22Rv1 (cell line): ENCODE measurements around the gene LRIG1.

Experiments
- H3K27ac ChIP-seq: fragments of 450-650 bp; 2 replicates; pipeline ENCODE4 v1.5.1; 2017
- CTCF ChIP-seq: fragments of 450-650 bp; IDR thresholded peaks from 2 replicates; pipeline ENCODE4 v1.5.1; 2017; ENCODE audit warnings: mild to moderate bottlenecking
- ZFX ChIP-seq: fragments of 450-650 bp; IDR thresholded peaks from 2 replicates; pipeline ENCODE4 v1.6.1; 2017; ENCODE audit warnings: antibody characterized with exemption, borderline replicate concordance

Gene LRIG1

GRCh38 chr3:66348704-66349103 is 152.1 kb downstream of the LRIG1 start:
- TF ChIP-seq ZFX: no peak
- no peak for TF ChIP-seq CTCF

GRCh38 chr3:66344848-66345578 is 155.8 kb downstream of the LRIG1 start:
- no peak for TF ChIP-seq CTCF
- TF ChIP-seq ZFX: no peak
- H3K27ac ChIP-seq: no peak overlapping the region

More at GRCh38 chr3:66348704-66349103, 152.1 kb downstream of the LRIG1 start:
- no peak overlapping the region for H3K27ac ChIP-seq

GRCh38 chr3:66344391-66344811 is 156.4 kb downstream of the LRIG1 start:
- H3K27ac ChIP-seq: no peak overlapping the region
- no peak for TF ChIP-seq ZFX
- no peak for TF ChIP-seq CTCF

- TF ChIP-seq ZFX: no peak
- no peak for TF ChIP-seq CTCF
- H3K27ac ChIP-seq: no peak overlapping the region
Measured at GRCh38 chr3:66342717-66343356, 158.0 kb downstream of the LRIG1 start.

GRCh38 chr3:66338927-66339326 is 161.9 kb downstream of the LRIG1 start:
- no peak overlapping the region for H3K27ac ChIP-seq
- TF ChIP-seq ZFX: no peak
- TF ChIP-seq CTCF: no peak

GRCh38 chr3:66336333-66336766 is 164.5 kb downstream of the LRIG1 start:
- TF ChIP-seq ZFX (no peak), CTCF (no peak)
- H3K27ac ChIP-seq: no peak overlapping the region

GRCh38 chr3:66335671-66336070 is 165.2 kb downstream of the LRIG1 start:
- H3K27ac ChIP-seq: no peak overlapping the region
- no peak for TF ChIP-seq ZFX
- no peak for TF ChIP-seq CTCF
